Stimulated activated CD4-positive, alpha-beta T cell treated with anti-CD3 and anti-CD28 coated beads, TNF-alpha, amount 100 ng/mL, for 24 hours (primary cell): ENCODE measurements around the gene HLA-DRA.
"Not testable (repeated sequence)": the region's sequence is repeated elsewhere in the genome, so short reads cannot be mapped to it uniquely, and the experiment has no call there.

Experiments used
- DNase-seq, 3 experiments: peaks; one replicate each; pipeline ENCODE4 v3.0.0-alpha.2; 2020; ENCODE audit warnings: low read depth in 3 of 3

HLA-DRA gene

DNA sequence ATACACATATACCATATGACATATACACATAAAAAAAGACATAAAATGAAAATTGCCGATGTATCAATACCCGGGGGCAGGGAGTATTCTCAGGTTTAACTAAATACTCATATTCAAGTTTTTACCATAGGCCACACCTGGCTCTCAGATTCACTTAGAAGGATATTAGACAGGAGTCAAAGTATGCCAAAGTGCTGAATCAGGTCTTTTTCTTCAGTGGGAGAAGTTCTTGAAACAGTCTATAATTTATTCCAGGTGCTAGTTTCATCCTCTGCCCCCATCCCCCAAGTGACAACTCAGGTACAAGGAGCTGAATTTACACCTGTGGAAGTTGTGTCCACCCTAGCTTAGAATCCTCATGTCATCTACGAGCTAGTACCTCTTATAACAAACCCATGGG is 8.5 kb upstream of the HLA-DRA start:
- DNase-seq = no peak

DNA sequence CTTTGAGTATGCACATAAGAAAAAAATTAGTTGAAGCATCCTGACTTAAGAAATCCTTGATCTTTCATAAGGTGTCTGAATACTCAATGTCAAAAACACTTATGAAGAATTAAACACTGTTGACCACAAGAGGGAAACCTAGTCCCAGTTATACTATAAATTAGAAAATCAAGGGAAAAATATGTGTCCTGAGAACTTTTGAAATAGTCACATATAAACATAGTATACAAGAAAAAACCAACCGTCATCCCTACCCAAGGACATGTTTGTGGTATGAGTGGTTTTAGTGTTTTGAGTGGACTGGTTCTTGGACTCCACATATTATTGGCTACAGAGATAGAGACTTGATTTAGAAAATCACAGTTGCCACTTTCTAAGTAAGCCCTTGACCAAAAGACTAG is 7.6 kb upstream of the HLA-DRA start:
- DNase-seq = no peak

DNA sequence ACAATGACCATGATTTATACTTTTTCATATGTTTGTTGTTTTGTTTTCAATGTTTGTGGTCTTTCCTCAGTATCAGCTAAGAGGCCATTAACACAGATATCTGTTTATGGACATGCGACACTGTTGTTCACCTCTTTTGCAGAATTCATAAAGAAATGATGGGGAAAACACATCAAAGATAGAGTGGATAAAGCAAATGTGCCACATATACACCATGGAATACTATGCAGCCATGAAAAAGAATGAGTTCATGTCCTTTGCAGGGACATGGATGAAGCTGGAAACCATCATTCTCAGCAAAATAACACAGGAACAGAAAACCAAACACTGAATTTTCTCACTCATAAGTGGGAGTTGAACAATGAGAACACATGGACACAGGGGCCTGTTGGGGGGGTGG is 5.7 kb upstream of the HLA-DRA start:
- DNase-seq = not testable (repeated sequence)

DNA sequence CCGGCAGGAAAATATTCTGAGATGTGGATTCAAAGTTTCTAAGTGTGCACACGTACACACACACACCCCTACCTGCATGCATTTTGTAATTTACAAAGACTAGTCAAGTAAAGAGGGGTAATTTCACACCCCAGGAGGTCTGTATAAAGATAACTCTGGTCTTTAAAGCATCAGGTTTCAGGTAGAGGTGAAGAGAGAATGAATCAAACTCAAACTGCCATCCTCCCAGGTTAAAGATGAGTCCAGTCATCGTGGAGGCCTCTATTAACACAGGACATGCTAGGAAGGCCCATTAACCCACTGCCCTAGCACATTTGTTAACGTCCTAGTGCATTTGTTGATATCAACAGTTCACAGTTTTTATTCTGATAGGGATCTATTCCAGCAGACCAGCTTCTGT is 3.5 kb upstream of the HLA-DRA start:
- DNase-seq = no peak

DNA sequence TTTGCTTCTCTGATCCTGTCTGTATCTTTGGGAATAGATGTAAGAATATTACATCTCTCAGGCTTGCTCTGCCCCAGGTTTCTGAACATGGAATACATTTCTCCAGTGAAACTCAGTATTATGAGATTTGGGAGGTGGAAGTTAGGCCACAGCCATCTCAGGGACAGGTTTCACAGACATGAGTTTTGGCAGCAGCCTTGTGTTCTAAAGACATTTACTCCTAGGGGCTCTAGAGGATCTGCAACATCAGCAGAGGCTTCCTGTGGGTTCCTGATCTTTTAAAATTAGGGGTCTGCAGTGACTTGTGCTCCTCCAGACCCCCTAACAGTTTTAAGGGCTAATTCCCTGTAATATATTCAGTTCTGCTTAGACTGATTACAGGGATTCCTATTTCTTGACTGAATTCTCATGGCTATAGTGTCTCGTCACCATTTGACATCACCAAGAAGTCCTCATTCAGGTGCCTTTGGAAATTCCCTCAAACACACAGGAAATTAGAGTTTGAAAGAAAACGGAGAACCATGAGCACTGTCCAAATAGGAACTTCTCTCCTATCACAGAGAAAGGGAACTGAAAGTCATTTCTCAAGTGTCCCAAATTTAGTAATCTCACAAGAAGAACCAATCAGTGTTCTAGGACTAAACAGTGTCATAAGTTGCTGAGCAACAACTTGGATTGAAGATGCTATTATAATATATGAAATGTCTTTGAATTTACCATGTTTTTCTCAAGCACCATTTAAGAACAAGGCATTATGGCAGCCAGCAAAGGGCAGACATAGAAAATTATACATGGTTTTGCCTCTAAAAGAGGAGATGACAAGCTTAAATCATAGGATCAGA is 2.5 kb upstream of the HLA-DRA start:
- DNase-seq = no peak

DNA sequence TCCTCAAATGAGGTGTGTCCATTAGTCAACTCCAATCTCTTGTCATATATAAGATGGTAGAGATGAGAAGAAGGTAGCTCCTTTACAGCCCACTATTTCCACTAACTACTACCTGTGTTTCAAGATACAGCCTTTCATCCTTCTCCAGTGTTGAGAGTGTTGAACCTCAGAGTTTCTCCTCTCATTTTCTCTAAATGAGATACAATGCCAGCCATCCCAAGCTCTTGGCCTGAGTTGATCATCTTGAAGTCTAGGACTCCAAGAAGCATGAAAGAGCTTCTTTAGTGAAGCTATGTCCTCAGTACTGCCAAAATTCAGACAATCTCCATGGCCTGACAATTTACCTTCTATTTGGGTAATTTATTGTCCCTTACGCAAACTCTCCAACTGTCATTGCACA is 548 bp upstream of the HLA-DRA start:
- DNase-seq = no peak

DNA sequence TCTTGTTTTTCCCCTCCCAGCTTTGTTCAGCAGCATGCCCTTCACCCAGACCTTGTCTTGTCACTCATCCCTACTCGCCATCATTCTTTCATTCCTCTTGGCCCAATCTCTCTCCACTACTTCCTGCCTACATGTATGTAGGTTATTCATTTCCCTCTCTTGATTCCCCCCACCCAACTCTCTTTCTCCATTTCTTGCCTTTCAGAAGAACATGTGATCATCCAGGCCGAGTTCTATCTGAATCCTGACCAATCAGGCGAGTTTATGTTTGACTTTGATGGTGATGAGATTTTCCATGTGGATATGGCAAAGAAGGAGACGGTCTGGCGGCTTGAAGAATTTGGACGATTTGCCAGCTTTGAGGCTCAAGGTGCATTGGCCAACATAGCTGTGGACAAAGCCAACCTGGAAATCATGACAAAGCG is 2.6 kb downstream of the HLA-DRA start:
- no peak for DNase-seq

DNA sequence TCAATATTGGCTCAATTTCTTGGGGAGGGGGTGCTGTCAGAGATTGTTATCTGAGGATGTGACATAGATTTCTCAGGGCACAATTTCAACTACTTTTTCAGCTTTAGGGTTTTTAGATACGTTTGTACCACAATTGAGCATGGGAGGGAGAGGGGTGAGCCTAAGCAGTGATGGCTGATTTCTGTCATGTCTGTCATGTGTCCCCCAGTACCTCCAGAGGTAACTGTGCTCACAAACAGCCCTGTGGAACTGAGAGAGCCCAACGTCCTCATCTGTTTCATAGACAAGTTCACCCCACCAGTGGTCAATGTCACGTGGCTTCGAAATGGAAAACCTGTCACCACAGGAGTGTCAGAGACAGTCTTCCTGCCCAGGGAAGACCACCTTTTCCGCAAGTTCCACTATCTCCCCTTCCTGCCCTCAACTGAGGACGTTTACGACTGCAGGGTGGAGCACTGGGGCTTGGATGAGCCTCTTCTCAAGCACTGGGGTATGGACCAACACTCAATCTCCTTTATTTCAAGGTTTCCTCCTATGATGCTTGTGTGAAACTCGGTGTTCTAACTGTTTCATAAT is 3.4 kb downstream of the HLA-DRA start:
- DNase-seq = no peak

DNA sequence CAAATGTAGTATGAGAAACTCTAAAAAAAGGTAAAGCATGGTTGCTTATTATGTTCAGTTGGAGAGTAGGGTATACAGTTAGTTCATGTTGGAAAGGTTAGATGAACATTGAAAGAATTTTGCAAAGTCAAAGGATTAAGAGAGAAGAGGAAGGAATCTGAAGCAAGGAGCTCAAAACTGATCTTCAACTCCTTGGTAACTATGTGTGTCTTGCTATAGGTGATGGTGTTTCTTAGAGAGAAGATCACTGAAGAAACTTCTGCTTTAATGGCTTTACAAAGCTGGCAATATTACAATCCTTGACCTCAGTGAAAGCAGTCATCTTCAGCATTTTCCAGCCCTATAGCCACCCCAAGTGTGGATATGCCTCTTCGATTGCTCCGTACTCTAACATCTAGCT is 4.7 kb downstream of the HLA-DRA start:
- DNase-seq = no peak

DNA sequence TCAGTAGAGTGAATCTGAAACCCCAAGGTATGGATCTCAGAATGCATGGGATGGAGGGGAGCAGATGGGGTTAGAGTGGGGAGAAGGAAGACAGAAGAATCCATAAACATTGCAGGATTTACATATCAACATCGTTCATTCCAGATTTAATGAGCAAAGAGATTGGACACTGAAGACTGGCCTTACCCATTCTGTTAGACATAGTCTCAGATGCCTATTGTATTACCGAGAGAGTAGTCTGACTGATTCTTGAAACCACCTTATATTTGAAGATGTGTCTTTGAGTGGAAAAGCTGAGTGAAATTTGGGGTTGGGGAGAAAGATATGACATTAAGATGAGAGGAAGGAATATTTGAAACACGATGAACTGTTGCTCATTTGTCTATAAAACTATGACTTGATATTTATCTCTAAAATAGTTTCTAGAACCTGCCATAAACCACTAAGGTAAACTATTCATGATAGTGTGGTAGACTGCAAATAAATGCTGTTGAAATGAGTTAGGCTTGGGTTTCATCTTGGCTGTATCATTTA is 5.7 kb downstream of the HLA-DRA start:
- DNase-seq = no peak

DNA sequence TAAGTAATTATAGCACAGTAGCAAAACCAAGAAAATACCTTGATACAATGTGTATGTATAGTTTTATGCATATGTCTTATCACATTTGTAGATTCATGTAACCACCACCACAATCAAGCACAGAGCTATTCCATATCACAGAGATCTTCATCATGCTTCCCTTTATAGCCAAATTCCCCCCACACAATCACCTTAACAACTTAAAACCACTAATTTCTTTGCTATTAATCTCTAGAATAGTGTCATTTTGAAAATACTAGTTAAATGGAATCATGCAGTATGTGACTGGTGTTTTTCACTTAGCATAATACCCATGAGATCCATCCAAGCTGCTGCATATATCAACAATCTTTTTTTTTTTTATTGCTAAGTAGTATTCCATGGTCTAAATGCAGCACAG is 8.2 kb downstream of the HLA-DRA start:
- DNase-seq = no peak

DNA sequence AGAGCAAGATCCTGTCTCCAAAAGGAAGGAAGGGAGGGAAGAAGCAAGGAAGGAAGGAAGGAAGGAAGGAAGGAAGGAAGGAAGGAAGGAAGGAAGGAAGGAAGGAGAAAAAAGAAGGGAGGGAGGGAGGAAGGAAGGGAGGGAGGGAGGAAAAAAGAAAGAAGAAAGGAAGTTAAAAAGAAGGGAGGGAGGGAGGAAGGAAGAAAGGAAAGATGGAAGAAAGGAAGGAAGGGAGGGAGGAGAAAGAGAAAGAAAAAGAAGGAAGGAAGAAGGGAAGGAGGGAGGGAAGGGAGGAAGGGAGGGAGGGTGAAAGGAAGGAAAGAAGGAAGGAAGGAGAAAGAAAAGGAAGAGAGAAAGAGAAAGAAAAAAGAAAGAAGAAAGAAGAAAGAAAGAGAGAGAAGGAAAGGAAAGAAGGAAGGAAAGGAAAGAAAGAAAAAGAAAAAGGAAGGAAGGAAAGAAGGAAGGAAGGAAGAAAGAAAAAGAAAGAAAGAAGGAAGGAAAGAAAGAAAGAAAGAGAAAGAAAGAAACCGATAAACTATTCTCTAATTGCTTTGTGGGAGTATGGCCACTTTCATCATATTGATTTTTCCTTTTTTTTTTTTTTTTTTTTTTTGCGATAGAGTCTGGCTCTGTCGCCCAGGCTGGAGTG is 9.5 kb downstream of the HLA-DRA start:
- DNase-seq = no peak

DNA sequence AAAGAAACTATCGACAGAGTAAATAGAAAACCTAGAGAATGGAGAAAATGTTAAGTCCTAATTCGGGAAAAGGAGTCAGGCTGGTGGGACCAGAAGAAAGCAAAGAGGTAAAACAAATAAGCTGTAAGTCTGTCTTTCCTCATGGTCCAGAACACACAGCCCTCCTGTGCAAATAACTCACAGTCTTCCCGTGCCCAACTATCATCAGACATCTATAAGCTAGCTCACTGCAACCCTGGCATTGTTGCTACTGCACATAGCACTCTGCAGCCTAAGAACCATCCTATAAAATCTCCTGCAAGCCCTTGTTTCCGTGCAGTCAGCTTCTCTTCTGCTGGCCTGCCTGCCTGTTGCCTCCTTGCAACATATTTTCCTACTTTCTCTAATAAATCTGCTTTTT is 17.4 kb downstream of the HLA-DRA start:
- DNase-seq = no peak

DNA sequence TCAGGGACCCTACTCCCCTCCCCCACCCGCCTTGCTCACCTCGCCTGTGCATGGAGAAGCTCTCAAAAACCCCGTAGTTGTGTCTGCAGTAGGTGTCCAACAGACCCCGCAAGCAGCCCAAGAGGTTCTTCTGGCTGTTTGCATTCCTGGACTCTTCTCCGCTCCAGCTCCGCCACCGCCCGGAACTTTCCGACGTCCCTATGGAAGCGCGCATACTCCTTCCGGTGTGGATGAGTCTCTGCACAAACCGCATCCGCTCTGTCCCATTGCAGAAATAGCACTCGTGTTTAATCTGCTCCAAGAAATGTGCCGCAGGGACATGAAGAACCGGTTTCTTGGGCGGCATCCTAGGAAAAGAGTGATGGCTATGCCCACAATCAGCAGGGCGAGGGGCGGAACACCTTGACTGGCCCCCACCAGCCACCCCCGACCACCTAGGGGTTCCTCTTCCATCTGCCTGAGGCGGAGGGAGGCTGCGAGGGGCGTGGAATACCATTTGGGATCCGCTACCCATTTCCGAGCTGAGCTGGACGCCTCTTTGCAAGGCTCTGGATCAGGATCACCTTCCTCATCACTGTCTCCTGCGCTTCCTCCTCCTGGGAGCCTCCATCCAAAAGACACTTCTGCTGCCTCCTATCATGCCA is 20.2 kb downstream of the HLA-DRA start:
- DNase-seq = no peak

DNA sequence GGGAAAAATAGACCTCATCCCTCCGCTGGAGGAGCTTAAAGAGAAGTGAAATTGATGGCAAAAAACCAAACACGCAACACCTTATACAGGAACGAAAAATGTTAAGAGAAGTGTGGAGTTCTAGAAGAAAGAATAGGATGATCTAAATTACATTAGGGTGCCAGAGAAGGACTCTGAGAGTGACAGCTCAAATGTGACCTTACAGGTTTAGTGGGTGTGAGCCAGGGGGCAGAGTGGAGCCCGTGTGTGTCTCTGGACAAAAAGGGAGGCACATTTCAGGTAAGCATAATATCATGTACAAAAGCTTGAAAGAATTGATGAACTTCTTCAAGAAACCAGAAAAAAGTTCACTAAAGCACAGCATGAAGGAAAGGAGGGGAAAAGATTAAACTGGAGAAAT is 20.8 kb downstream of the HLA-DRA start:
- no peak for DNase-seq

DNA sequence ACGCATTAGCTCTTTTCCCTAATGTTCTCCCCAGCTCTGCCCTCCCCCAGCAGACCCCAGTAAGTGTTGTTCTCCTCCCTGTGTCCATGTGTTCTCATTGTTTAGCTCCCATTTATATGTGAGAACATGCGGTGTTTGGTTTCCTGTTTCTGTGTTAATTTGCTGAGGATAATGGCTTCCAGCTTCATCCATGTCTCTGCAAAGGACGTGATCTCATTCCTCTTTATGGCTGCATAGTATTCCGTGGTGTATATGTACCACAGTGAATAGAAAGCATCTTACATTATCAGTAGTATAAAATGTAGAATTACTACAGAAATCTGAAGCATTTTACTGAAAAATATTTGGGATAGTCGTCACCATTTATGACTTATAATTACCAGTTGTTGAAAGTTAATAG is 21.8 kb downstream of the HLA-DRA start:
- DNase-seq = no peak

DNA sequence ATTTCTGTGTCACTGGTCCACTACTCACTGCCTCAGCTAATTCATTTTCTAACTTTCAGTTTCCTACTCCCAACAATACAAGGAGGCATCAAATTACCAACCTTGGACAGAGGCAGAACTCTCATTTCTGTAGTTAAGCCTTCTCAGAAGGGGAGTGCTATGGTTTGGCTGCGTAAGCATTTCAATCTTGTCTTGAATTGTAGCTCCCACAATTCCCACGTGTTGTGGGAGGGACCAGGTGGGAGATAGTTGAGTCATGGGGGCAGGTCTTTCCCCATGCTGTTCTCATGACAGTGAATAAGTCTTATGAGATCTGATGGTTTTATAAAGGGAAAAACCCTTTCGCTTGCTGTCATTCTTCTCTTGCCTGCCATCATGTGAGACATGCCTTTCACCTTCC is 22.9 kb downstream of the HLA-DRA start:
- DNase-seq = peak; percentile 22 to 63 (median 45)

DNA sequence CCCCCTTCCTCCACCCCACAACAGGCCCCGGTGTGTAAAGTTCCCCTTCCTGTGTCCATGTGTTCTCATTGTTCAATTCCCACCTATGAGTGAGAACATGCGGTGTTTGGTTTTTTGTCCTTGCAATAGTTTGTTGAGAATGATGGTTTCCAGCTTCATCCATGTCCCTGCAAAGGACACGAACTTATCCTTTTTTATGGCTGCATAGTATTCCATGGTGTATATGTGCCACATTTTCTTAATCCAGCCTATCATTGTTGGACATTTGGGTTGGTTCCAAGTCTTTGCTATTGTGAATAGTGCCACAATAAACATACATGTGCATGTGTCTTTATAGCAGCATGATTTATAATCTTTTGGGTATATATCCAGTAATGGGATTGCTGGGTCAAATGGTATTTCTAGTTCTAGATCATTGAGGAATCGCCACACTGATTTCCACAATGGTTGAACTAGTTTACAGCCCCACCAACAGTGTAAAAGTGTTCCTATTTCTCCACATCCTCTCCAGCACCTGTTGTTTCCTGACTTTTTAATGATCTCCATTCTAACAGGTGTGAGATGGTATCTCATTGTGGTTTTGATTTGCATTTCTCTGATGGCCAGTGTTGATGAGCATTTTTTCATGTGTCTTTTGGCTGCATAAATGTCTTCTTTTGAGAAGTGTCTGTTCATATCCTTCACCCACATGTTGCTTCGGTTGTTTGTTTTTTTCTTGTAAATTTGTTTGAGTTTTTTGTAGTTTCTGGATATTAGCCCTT is 28.2 kb downstream of the HLA-DRA start:
- not testable (repeated sequence) for DNase-seq

DNA sequence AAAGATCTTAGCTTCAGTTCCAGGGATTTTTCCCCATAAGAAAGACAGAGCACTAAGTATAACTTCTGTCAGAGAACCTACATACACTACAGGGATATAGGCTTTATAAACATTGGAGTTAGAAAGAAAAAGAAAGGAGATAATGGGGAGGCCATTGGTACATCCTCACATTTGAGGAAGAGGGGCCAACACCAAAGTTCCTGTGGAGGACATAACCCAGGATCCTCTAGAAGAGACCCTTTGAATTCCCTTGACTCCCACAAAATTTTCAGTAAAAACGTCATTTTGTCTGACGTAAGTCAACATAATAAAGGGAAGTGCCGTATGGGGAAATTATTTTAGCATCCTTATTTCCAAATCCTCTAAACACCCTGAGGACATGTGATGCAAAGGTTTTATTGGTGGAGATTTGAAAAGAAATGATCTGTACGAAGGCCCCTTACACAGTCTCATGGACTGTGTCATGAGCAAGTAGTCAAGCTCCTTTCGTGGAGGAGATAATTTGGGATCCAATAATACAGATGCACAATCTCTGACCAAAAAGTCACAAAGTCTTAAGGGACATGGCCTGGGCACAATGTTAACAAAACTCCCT is 33.2 kb downstream of the HLA-DRA start:
- DNase-seq = no peak

DNA sequence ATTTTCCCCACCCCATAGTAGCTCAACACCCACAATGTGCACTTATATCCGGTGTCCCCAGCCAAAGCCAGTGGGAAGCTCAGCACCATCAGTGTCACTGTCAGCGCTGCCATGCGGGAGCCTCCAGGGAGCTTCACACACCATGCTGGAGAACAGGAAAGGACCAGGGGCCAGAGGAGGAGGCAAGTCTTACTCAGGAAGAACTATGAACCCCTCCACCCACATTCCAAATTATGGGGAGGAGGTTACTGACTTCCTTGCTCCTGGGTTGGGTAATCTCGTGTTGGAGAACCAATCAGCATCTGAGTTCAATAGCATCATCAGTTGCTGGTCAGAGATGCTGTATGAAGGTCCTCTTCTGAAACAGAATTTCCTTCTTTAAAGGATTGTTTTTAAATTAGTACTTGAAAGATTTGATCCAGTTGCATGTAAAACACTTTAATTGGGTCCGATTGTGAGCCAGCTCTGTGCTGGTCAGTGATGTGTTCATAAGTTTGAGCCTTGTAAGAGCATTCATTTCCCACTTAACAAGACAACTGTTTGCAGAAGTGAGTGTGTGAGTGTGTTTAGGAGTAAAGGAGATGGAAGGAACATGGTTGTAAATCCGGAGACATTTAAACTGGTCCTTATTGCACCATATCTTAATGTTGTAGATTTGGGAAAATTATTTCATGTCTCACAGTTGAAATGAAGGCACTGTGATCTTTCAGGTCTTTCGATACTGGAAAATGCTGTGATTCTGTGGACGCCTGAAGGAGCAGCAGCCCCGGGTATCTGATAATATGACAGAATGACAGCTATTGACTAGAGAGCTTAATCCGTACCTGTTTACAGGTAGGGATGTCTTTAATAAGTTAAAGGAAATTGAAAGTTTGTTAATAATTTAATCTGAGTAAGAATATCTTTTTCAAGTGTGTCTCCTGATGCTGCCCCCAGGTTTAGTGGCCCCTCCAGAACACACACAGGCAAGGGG is 34.0 kb downstream of the HLA-DRA start:
- not testable (repeated sequence) for DNase-seq
